Hematopoietic multipotent progenitor cell treated with erythropoietin and hydrocortisone succinate and interleukin-3 and kit ligand, for 17 days (in vitro differentiated cells): Measurements from ENCODE around the gene TARBP2.

Experiments
- DNase-seq: peaks from one replicate; pipeline ENCODE4 v3.0.0-alpha.2; 2015; ENCODE audit warnings: low spot score

Gene TARBP2

GRCh38 chr12:53495903-53496751, 5.0 kb upstream of the TARBP2 start:
- no peak for DNase-seq

- no peak for DNase-seq
Observed at GRCh38 chr12:53496752-53497032, 4.4 kb upstream of the TARBP2 start.

GRCh38 chr12:53497461-53497860, 3.6 kb upstream of the TARBP2 start:
- no peak for DNase-seq

- DNase-seq, result no peak
Observed at GRCh38 chr12:53498235-53498630, 2.9 kb upstream of the TARBP2 start.

GRCh38 chr12:53499266-53500141, 1.6 kb upstream of the TARBP2 start, which contains the start of gene MAP3K12:
Gene MAP3K12, minus strand, starts transcription at chr12:53499458. Its CDS starts 12,067 bp downstream, at chr12:53487391.
- no peak for DNase-seq

- no peak for DNase-seq
Observed at GRCh38 chr12:53500142-53500775, 824 bp upstream of the TARBP2 start.

GRCh38 chr12:53501615-53502181, 615 bp downstream of the TARBP2 start:
- DNase-seq, result no peak

- DNase-seq, result no peak
Observed at GRCh38 chr12:53502331-53502730, 1.2 kb downstream of the TARBP2 start.

GRCh38 chr12:53502983-53503728, 2.1 kb downstream of the TARBP2 start:
- DNase-seq, result no peak

- DNase-seq, result no peak
Observed at GRCh38 chr12:53504004-53504920, 3.2 kb downstream of the TARBP2 start.

- no peak for DNase-seq
Observed at GRCh38 chr12:53505086-53505485, 4.0 kb downstream of the TARBP2 start.

- no peak for DNase-seq
Observed at GRCh38 chr12:53505555-53506449, 4.7 kb downstream of the TARBP2 start.

GRCh38 chr12:53506450-53506785, 5.3 kb downstream of the TARBP2 start:
- no peak for DNase-seq

GRCh38 chr12:53506881-53507602, 6.0 kb downstream of the TARBP2 start, which contains the start of gene NPFF:
Gene NPFF, minus strand, starts transcription at chr12:53507484. Its CDS starts 10 bp downstream, at chr12:53507474.
- no peak for DNase-seq

- DNase-seq, result no peak
Observed at GRCh38 chr12:53507603-53507885, 6.5 kb downstream of the TARBP2 start.

GRCh38 chr12:53508534-53509170, 7.6 kb downstream of the TARBP2 start:
- DNase-seq, result peak; percentile 89

- no peak for DNase-seq
Observed at GRCh38 chr12:53510181-53510812, 9.2 kb downstream of the TARBP2 start.
